Stimulated activated CD8-positive, alpha-beta memory T cell treated with anti-CD3 and anti-CD28 coated beads, Interleukin-15, amount 100 ng/mL, for 24 hours (primary cell): Measurements from ENCODE around the gene SLAIN1.

Source experiments
- DNase-seq: peaks from one replicate; pipeline ENCODE4 v3.0.0-alpha.2; 2020; ENCODE audit warnings: low read depth

SLAIN1 gene

GRCh38 chr13:77714119-77714755 is 16.8 kb downstream of the SLAIN1 start:
- no peak for DNase-seq

DNA sequence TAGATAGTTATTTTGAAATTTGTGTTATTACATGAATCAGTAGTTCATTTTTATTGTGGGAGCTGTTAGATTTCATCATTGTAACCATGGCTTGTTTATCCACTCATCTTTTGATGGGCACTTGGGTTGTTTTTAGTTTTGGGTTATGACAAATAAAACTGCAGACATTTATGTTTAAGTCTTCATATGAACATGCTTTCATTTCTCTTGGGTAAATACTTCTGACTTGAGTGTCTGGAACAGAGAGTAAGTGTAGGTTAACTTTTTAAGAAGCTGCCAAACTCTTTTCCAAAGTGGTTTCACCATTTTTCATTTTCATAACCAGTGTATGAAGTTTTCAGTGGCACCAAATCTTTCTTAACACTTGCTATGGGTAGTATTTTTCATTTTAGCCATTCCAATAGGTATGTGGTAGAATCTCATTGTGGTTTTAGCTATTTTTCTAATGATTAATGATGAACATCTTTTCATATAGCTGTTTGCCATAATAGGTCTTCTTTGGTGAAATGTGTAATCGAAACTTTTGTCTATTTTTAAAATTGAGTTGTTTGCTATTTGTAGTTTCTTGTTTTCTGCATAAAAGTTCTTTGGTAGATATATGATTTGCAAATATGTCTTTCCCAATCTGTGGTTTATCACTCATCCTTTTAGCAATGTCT is 17.9 kb downstream of the SLAIN1 start:
- no peak for DNase-seq

- DNase-seq, result no peak
These were observed 19.2 kb downstream of the SLAIN1 start for GRCh38 chr13:77716692-77717091.

DNA sequence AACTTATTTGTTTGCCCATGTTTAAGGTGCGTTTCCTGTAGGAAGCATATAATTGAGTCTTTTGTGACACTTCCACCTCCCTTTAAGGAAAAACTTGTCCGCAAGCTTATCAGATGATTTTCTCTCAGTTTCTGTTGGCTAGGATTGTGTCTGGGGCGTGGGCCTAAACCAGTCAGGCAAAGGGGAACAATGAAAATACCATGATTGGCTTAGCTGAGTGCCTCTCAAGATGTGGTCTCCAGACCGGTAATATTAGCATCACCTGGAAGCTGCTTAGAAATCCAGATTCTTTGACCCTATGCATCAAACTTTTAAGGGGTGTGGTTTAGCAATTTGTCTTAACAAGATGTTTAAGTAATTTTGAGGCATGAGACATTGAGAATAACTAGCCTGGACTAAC is 20.0 kb downstream of the SLAIN1 start:
- DNase-seq, result no peak

DNA sequence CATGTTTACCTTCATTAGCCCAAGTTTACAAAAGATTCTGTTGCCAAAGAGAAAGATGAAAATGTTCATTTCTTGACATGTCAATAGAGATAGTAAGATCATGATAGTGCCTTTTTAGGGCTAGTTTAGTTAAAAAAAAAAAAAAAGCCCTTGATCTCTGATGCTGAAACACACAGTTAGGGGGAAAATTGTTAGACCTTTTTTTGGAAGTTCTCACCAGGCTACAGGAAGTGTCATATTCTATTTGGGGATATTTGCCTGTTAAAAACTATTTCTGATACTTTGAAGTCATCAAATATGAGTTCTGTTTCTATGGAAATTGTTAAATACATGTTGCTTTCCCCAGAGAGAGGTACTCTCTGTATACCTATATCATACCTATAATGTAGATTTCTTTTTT is 21.6 kb downstream of the SLAIN1 start:
- no peak for DNase-seq

DNA sequence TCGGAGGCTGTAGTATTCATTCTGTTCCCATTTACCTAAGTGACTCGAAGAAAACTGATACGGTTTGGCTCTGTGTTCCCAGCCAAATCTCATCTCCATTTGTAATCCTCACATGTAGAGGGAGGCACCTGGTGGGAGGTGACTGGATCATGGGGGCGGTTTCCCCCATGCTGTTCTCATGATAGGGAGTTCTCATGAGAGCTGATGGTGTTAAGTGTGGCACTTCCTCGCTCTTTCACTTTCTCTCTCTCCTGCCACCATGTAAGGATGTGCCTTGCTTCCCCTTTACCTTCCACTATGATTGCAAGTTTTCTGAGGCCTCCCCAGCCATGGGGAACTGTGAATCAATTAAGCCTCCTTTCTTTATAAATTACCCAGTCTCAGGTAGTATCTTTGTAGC is 23.5 kb downstream of the SLAIN1 start:
- no peak for DNase-seq

DNA sequence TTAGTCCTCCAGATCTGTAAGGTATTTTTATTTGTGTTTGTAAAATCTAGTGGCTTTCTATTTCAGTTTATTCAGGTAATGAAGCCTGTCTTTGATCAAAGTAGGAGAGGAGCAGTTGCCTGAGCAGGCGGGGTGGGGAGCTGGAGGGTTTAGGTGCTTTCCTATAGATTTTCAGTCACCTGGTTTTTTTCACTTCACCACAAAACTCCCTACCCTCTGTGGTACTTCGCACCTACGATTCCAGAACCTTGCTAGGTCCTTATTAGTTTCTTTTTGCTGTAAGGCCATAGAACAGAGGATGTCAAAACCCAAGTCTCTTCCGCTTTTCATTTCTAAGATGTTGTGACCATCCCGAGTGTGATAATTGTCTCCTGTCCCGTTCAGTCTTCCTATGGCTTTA is 26.6 kb downstream of the SLAIN1 start:
- DNase-seq, result no peak

DNA sequence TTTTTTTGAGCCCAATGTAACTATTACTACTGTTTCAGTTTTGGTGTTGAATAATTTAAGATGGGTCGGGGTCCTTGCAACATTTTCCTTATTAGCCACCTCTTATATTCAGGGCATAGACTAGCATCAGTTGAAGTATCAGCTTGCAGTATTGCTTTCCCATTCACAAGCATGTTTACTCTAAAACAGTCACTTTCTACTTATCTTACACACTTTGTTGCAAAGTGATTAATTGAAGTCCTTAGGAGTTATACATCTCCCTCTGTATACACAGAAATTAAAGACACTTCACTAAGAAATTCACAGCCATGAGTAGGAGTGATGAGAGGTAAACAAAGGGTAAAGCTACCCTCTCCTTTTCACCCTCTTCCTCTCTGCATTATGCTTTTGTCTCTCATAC is 27.6 kb downstream of the SLAIN1 start:
- DNase-seq, result no peak

DNA sequence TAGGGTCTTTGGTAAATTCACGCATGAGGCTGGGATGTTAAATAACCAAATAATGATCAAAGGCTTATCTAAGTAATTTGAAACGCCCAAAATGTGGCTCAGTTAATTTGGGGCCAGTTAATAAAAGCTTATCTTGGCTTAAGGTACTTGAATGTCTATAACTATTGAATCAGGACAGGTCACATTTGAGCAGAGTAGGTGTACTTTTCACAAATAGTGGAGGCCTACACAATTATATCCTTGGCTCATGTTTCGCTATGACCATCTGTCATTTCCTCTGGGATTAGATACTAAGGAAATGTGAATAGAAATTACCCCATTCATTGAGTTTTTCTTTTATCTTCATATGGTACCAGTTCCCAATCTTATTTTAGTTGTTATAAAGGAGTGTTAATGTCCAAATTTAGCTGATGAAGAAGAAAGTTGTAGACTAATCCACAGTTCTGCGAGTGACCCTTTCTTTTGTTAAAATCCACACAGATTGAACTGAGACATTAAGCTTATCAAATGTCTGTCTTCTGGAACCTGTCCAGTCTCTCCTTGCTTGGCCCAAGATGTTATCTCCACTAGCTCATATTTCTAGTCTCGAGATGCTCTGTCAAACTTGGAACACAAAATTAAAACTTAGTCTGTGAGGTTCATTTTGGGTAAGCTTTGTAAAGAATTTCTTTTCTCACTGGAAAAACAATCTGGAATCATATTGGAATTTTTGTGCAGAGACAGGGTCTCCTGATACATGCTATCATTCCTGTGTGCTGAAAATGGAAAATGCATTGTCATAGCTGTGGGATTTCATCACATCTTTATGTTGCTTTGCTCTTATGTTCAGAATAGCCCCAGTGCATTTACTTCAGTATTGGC is 31.0 kb downstream of the SLAIN1 start:
- DNase-seq, result no peak

DNA sequence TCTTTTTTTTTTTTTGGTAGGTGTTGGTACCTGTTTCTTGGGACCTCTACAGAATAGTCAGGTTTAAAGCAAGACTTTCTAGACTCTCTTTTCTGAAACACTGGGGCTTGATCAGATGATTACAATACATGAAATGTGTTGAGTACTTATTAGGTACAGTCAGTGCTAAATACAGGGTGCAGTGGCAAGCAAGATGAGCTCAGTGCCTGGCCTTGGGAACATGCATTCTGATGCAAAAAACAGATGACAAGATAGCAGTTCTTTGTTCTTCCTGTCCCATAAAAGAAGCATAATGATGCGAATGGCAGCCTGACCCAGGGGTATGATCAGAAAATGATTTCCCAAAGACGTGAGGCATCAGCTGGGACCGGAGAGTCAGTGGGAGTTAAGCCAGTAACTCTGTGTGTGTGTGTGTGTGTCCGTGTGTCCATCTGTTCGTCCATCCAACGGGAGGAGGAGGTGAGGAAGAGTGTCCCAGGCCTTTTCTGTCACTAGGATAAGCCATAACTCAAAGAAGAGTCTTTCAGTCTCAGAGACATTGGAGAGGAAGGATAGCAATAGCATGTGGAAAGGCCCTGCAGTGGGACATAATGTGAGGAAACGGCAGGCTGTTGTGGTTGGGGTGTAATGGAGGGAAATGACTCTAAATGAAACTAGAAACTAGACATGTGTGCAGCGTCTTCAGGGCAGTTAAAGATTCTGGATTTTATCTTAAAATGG is 32.2 kb downstream of the SLAIN1 start:
- DNase-seq, result no peak

GRCh38 chr13:77730572-77730971 is 33.1 kb downstream of the SLAIN1 start:
- no peak for DNase-seq

- DNase-seq, result no peak
These were observed 34.8 kb downstream of the SLAIN1 start for GRCh38 chr13:77732287-77732686.

DNA sequence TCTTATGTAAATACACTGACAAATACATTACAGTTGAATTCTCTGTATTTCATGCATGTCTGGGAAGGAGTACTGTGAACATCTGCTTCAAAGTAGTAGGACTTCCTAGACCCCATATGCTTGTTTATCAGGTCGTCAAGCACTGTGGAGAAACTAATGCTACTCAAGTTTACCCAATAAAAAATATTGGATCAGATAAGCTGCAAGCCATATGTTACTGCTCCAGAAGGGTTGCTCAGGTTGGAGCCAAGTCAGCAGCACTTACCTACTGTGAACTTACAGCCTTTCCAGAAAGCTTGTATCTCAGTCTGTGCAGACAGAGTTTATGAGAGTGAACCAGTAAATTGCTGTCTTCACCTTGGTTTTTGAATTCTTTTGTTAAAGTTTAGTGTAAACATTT is 36.2 kb downstream of the SLAIN1 start:
- DNase-seq, result no peak

DNA sequence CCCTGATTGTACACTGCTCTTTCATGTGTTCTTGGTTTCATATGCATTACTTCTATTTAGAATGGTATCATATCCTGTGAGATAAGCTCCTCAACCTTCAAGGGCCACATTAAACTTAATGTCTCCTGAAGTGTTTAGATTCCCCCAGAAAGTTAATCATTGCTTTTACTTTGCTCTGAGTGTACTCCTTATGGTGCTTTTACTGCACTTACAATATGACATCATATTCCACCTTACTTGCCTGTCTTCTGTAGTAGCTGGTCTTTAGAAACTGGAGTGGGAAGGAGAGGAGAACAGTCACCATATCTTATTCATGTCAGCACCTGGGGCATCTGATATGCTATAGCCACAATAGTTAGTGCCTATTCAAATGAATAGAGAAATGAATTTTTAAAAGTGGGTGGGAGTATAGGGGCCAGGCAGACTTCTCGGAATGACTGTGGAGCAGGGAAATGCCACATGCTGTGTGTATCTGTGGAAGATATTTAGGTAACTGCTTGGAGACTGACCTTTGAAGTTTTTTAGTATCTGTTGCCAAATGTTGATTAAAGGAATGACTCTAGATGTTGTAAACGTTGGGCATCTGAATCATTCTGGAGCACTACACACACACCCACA is 40.2 kb downstream of the SLAIN1 start:
- DNase-seq, result no peak

GRCh38 chr13:77740097-77740735 is 42.7 kb downstream of the SLAIN1 start:
- no peak for DNase-seq

DNA sequence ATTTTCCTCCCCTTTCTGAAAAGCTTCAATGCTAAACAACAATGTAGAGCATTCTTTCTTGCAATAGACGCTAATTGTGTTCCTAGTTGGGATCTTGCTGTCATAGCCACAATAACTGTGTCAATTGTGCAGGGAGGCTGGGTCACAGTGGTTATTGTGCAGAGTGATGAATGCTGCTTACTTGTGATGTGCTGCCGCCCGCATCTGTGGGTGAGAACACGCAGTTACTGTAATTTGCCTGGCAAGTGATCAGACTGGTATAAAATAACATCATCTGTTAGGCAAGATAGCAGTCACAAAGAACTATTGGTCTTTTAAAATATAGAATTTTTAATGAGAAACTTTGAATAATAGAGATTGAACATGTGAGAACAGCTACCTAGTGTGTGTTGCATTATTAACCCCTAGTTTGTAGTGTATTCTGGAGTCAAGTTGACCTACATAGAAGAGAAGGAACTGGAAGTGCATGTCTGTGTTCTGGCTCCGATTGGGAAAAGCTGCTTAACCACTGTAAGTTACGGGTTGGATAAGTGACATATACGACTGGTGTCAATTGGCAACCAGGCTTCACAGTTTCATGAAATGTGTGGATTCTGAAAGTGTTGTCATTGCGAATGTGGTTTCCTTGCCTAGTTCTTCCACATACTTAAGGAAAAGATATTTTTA is 43.6 kb downstream of the SLAIN1 start:
- DNase-seq, result no peak

- DNase-seq, result no peak
These were observed 44.1 kb downstream of the SLAIN1 start for GRCh38 chr13:77741597-77741972.

DNA sequence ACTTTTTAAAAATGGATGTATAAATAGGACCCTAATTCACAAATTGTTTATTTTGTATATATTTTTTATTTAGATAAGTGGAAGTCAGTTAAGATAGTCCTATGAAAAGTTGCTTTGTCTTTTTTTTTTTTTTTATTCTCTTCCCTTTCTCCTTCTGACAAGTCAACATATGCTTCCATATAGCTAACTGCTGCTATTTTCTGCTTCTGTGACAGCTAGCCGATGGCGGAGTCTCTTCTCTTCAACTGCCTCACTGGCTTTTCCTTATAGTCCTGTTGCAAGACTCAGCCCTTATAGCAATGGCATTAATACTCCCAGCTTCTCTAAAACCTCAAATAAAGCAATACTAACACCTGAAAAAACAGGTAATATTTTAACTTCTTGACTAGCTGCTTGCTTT is 45.3 kb downstream of the SLAIN1 start:
- DNase-seq, result no peak

DNA sequence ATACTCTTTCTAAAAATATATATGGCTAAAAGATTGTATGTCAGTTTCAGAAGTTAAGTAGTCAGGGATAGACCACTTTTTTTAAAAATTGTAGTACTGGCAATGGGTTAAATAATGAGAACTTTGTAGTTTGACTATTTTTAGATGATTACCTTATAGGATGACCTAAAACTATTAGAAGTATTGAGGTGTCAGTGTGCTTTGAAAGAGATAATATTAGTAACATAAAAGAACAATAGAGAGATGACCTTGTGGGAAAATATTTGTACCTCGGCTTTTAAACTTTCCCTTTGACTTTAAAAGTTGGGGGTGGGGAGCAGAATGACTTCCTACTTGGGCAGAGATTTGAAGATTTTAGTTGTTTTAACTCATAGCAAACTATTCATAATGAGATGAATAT is 48.3 kb downstream of the SLAIN1 start:
- no peak for DNase-seq

DNA sequence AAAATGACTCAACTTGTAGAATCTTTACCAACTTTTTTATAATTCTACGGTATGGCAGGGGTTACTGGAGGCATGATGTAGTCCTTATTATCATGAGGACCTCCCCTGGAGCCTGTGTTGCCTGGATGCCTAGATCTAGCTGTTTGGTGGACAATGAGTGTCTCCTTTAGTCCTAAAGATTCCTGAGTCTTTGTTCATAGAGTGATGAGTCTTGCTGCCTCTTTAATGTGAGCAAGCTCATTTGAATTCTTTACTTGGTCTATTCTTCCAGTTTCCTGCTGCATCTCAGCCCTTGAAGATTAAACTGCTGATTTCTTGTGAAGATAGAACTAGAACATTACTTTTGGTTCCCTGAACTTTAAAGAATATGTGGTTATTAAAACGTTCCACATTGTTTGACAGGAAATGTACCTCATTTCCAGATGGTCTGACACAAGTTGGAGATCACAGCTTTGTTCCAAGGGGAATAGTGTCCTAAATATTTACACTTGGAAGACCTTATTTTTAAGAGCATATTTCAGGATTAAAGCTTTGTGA is 51.9 kb downstream of the SLAIN1 start:
- no peak for DNase-seq
